Activated naive CD4-positive, alpha-beta T cell treated with anti-CD3 and anti-CD28 coated beads, Interleukin-2, amount 10 ng/mL, durations not matched to agents 5 hours and 36 hours (primary cell): ENCODE data around the gene CARD19. TPM values are rescaled to one million over a fixed set of nuclear protein-coding genes. Genes with fewer than 3 reads are reported as not detected.

Source experiments
- total RNA-seq, 2 experiments: library from RNA; stranded (reverse); gene quantifications; one replicate each; pipeline ENCODE4 v1.2.3, GENCODE V29; 2021

CARD19 gene, protein sequence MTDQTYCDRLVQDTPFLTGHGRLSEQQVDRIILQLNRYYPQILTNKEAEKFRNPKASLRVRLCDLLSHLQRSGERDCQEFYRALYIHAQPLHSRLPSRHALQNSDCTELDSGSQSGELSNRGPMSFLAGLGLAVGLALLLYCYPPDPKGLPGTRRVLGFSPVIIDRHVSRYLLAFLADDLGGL
- 10 to 100 TPM; 49.8 to 50.3 TPM for total RNA-seq

GRCh38 chr9:93096131-93096802 lies at the start of gene CARD19:
TSS of gene CARD19 (plus strand) at chr9:93096217. CDS start at chr9:93096346, 129 bp downstream.

GRCh38 chr9:93058355-93059010 lies 37.5 kb upstream of the CARD19 start, which contains the start of gene SUSD3:
TSS of gene SUSD3 (plus strand) at chr9:93058701. CDS start at chr9:93058743, 42 bp downstream.

DNA sequence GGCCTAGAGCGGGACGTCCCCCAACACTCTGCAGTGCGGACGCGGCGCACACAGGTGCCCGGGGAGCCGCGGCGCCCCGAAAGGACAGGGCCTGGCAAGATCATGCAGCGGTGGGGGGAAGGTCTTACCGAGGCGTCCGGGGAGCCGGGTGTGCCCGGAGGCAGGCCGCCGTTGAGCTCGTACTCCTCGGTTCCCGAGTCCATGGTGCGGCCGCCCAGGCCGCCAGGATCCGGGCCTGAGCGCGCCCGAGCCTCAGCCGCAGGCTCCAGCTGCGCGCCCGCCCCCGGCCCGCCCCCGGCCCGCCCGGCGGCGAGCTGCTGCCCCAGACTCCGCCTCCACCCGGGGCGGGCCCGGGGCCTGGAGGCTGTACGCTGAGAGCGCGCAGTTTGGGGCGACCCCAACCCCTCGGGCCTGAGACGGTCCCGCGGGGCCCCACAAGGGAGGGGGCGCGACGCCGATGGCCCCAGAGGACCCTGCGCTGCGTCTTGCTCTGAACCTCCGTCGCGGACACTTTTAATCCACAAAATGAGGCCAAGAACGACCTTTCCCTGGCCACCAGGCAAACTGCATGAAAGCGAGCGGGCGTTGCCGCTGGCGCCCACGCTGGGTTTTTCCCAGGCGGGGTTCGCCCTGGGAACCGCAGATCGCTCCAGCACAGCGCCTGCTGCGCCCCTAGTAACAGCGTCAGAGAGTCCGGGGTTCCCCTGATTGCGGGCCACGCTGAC lies 38.2 kb downstream of the CARD19 start, which contains the start of gene NINJ1:
Gene NINJ1 (minus strand): TSS at position 237 of the 725 bp plus-strand sequence. CDS start 34 bp downstream, at position 203.

Other genes with a start within 250 kb of the CARD19 start
- 10 to 100 TPM; 12.1 to 12.6 TPM for gene ZNF484, start 218.2 kb upstream of the CARD19 start, total RNA-seq
- gene FGD3, start 148.7 kb upstream of the CARD19 start, total RNA-seq, result 100 to 1,000 TPM; 143 to 155 TPM
- 10 to 100 TPM; 81.9 to 89.4 TPM for gene SUSD3, start 37.5 kb upstream of the CARD19 start, total RNA-seq
- gene NINJ1, start 38.0 kb downstream of the CARD19 start, total RNA-seq, result 10 to 100 TPM; 35.0 to 37.8 TPM
- gene WNK2, start 87.9 kb downstream of the CARD19 start, total RNA-seq, result under 1 TPM; 0.19 to 0.38 TPM